Osteocyte (in vitro differentiated cells): ENCODE data around the gene DOP1B. TPM values are rescaled to one million over a fixed set of nuclear protein-coding genes. Genes with fewer than 3 reads are reported as not detected.

ENCODE experiments used
- DNase-seq: peaks from one replicate; pipeline ENCODE4 v3.0.0; 2021; ENCODE audit warnings: mixed read lengths; ENCODE audit not compliant: unreplicated experiment; ENCODE audit errors: extremely low spot score
- H3K27ac Mint-ChIP-seq: one replicate; pipeline ENCODE4 v1.8.0; 2021; ENCODE audit warnings: mild to moderate bottlenecking, mixed read lengths; ENCODE audit not compliant: unreplicated experiment
- H3K27me3 Mint-ChIP-seq: one replicate; pipeline ENCODE4 v1.8.0; 2021; ENCODE audit warnings: mixed read lengths; ENCODE audit not compliant: unreplicated experiment
- H3K36me3 Mint-ChIP-seq: one replicate; pipeline ENCODE4 v1.8.0; 2021; ENCODE audit warnings: mixed read lengths; ENCODE audit not compliant: unreplicated experiment
- H3K4me1 Mint-ChIP-seq: one replicate; pipeline ENCODE4 v1.8.0; 2021; ENCODE audit warnings: mixed read lengths; ENCODE audit not compliant: unreplicated experiment
- H3K4me3 Mint-ChIP-seq: one replicate; pipeline ENCODE4 v1.8.0; 2021; ENCODE audit warnings: mild to moderate bottlenecking, moderate library complexity, mixed read lengths; ENCODE audit not compliant: unreplicated experiment
- H3K9me3 Mint-ChIP-seq: one replicate; pipeline ENCODE4 v1.8.0; 2021; ENCODE audit warnings: mixed read lengths; ENCODE audit not compliant: unreplicated experiment
- CTCF ChIP-seq: fragments of 200-600 bp; sonication (generic); IDR thresholded peaks from 2 replicates; pipeline ENCODE4 v1.5.0; 2021; ENCODE audit warnings: antibody characterized with exemption, mild to moderate bottlenecking, moderate library complexity
- total RNA-seq: library from RNA; stranded (reverse); gene quantifications from 2 replicates; pipeline ENCODE4 v1.2.1, GENCODE V29; 2021

Gene DOP1B
- total RNA-seq, 1 donor from 2014 or later, result 14.3 TPM

- no peaks in the 10 kb centered on the region for H3K9me3 Mint-ChIP-seq
- no peak overlapping the region for H3K4me3 Mint-ChIP-seq
- no peak for TF ChIP-seq CTCF
- DNase-seq, result no peak
- H3K36me3 Mint-ChIP-seq, result peaks cover 3% of the 10 kb centered on the region
- no peak overlapping the region for H3K27ac Mint-ChIP-seq
- no peaks in the 10 kb centered on the region for H3K27me3 Mint-ChIP-seq
- H3K4me1 Mint-ChIP-seq, result peaks cover 23% of the 10 kb centered on the region
These were observed 32.3 kb downstream of the DOP1B start for GRCh38 chr21:36188937-36189336.

- no peaks in the 10 kb centered on the region for H3K36me3 Mint-ChIP-seq
- DNase-seq, result no peak
- H3K4me3 Mint-ChIP-seq, result no peak overlapping the region
- H3K4me1 Mint-ChIP-seq, result peaks cover 23% of the 10 kb centered on the region
- H3K27me3 Mint-ChIP-seq, result no peaks in the 10 kb centered on the region
- H3K9me3 Mint-ChIP-seq, result no peaks in the 10 kb centered on the region
- H3K27ac Mint-ChIP-seq, result no peak overlapping the region
- TF ChIP-seq CTCF, result no peak
These were observed 34.1 kb downstream of the DOP1B start for GRCh38 chr21:36190736-36191135.

GRCh38 chr21:36193200-36193599 is 36.6 kb downstream of the DOP1B start:
- H3K36me3 Mint-ChIP-seq, result no peaks in the 10 kb centered on the region
- no peak for TF ChIP-seq CTCF
- H3K27ac Mint-ChIP-seq, result no peak overlapping the region
- no peaks in the 10 kb centered on the region for H3K9me3 Mint-ChIP-seq
- no peaks in the 10 kb centered on the region for H3K27me3 Mint-ChIP-seq
- no peak overlapping the region for H3K4me3 Mint-ChIP-seq
- DNase-seq, result no peak
- H3K4me1 Mint-ChIP-seq, result peaks cover 20% of the 10 kb centered on the region

GRCh38 chr21:36194024-36194423 is 37.4 kb downstream of the DOP1B start:
- no peak for TF ChIP-seq CTCF
- H3K36me3 Mint-ChIP-seq, result no peaks in the 10 kb centered on the region
- peaks cover 11% of the 10 kb centered on the region for H3K4me1 Mint-ChIP-seq
- DNase-seq, result no peak
- H3K9me3 Mint-ChIP-seq, result no peaks in the 10 kb centered on the region
- H3K4me3 Mint-ChIP-seq, result no peak overlapping the region
- H3K27ac Mint-ChIP-seq, result no peak overlapping the region
- no peaks in the 10 kb centered on the region for H3K27me3 Mint-ChIP-seq

DNA sequence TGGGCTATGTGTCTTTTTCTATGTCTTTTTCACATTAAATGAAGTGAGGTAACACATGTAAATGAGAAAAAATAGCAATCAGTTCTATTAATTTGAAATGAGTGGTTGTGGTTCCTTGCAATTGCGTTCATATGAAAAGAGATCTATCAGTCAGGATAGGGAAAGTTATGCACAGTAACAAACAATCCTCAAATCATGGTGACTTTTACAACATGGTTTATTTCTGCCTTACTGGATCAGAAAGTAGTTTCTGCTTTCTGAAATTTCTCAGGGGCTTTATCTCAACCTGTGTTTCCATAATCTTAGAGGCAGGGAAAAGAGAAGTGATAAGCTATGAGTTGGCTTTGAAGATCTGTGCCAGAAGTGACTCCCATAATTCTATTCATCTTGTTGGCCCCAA is 39.0 kb downstream of the DOP1B start:
- Mint-ChIP-seq H3K9me3 (no peaks in the 10 kb centered on the region), H3K27me3 (no peaks in the 10 kb centered on the region), H3K36me3 (peaks cover under 1% of the 10 kb centered on the region), H3K4me3 (no peak overlapping the region), H3K27ac (no peak overlapping the region), H3K4me1 (peaks cover 11% of the 10 kb centered on the region)
- no peak for DNase-seq
- no peak for TF ChIP-seq CTCF
